RCC 7860 (cell line): Measurements from ENCODE around the gene TTC9B.
"Not testable (repeated sequence)": the region's sequence is repeated elsewhere in the genome, so short reads cannot be mapped to it uniquely, and the experiment has no call there.

Experiments
- DNase-seq: peaks from one replicate; pipeline ENCODE4 v3.0.0-alpha.2; 2015; ENCODE audit warnings: low spot score
- FAIRE-seq: peaks from 2 replicates; lab custom pipeline; 2012; peaks lifted over from hg19 to GRCh38; lab: Jason Lieb, UNC

TTC9B gene

GRCh38 chr19:40177286-40178070 lies 40.7 kb downstream of the TTC9B start:
- no peak for FAIRE-seq

GRCh38 chr19:40175820-40176219 lies 42.4 kb downstream of the TTC9B start:
- FAIRE-seq: no peak

More at GRCh38 chr19:40177286-40178070, 40.7 kb downstream of the TTC9B start:
- no peak for DNase-seq

GRCh38 chr19:40174092-40174491 lies 44.1 kb downstream of the TTC9B start:
- FAIRE-seq (no peak), DNase-seq (no peak)

More at GRCh38 chr19:40175820-40176219, 42.4 kb downstream of the TTC9B start:
- DNase-seq: no peak

- not testable (repeated sequence) for FAIRE-seq, DNase-seq
Observed at GRCh38 chr19:40171293-40171692, 46.9 kb downstream of the TTC9B start.

- not testable (repeated sequence) for DNase-seq
Observed at GRCh38 chr19:40170303-40170989, 47.7 kb downstream of the TTC9B start.

GRCh38 chr19:40169482-40170302 lies 48.5 kb downstream of the TTC9B start:
- not testable (repeated sequence) for DNase-seq, FAIRE-seq

More at GRCh38 chr19:40170303-40170989, 47.7 kb downstream of the TTC9B start:
- FAIRE-seq: not testable (repeated sequence)
